IMR-90 (cell line): Measurements from ENCODE around the gene ST6GALNAC4. TPM values are rescaled to one million over a fixed set of nuclear protein-coding genes. Genes with fewer than 3 reads are reported as not detected.

ENCODE experiments used
- ATAC-seq: fragments of 200-7000 bp; cut with Tn5 transposase; 2 replicates; pipeline ENCODE4 v1.9.1; 2020; ENCODE audit warnings: low read depth, mild to moderate bottlenecking, moderate library complexity
- BruUV-seq: library from RNA; stranded (reverse); fragments of 400-500 nt; replicated peaks from 2 replicates; lab custom pipeline; 2021; lab: Mats Ljungman, UMichigan
- CTCF ChIA-PET: fragments of 300-600 bp; formaldehyde crosslinking; extraction: SDS; loops from one replicate; lab custom pipeline; 2021; ENCODE audit warnings: antibody characterized with exemption; lab: Yijun Ruan, JAX
- POLR2A ChIA-PET: fragments of 300-600 bp; sonication (Branson Sonifier 250); formaldehyde crosslinking; loops from one replicate; lab custom pipeline; 2022; ENCODE audit warnings: antibody characterized with exemption; ENCODE audit not compliant: unreplicated experiment; lab: Charles Lee
- DNase-seq: peaks from one replicate; pipeline ENCODE4 v3.0.0; 2013
- H2AFZ ChIP-seq: replicated peaks from 2 replicates; pipeline ENCODE3; 2013; ENCODE audit warnings: low read length, mild to moderate bottlenecking; ENCODE audit not compliant: poor library complexity
- H2AK5ac ChIP-seq: 2 replicates; pipeline ENCODE4 v1.6.1; 2013; ENCODE audit warnings: low read depth, low read length, inconsistent platforms
- H2AK9ac ChIP-seq: replicated peaks from 2 replicates; pipeline ENCODE3; 2013; ENCODE audit warnings: mild to moderate bottlenecking, low read depth, low read length, moderate library complexity; ENCODE audit not compliant: poor library complexity
- H2BK120ac ChIP-seq: 2 replicates; pipeline ENCODE4 v1.6.1; 2013; ENCODE audit warnings: low read depth, low read length, inconsistent platforms
- H2BK15ac ChIP-seq: 3 replicates; pipeline ENCODE4 v1.6.1; 2013; ENCODE audit warnings: low read depth, low read length, inconsistent platforms
- H2BK20ac ChIP-seq: 2 replicates; pipeline ENCODE4 v1.6.1; 2013; ENCODE audit warnings: low read depth, mild to moderate bottlenecking, inconsistent platforms, low read length, moderate library complexity
- H2BK5ac ChIP-seq: 2 replicates; pipeline ENCODE4 v1.6.1; 2013; ENCODE audit warnings: mild to moderate bottlenecking, low read depth, low read length, inconsistent platforms; ENCODE audit not compliant: poor library complexity, severe bottlenecking
- H3K14ac ChIP-seq: replicated peaks from 2 replicates; pipeline ENCODE4 v1.6.1; 2013; ENCODE audit warnings: low read depth, low read length, inconsistent platforms
- H3K18ac ChIP-seq: 2 replicates; pipeline ENCODE4 v1.6.1; 2013; ENCODE audit warnings: low read depth, low read length, control low read depth
- H3K23ac ChIP-seq: 2 replicates; pipeline ENCODE4 v1.6.1; 2013; ENCODE audit warnings: low read depth, low read length, inconsistent platforms
- H3K27ac ChIP-seq: 2 replicates; pipeline ENCODE4 v1.5.1; 2013; ENCODE audit warnings: mild to moderate bottlenecking, control low read depth, low read length; ENCODE audit not compliant: insufficient read depth
- H3K27me3 ChIP-seq: 2 replicates; pipeline ENCODE4 v1.6.1; 2013; ENCODE audit warnings: low read length; ENCODE audit not compliant: control insufficient read depth, insufficient read depth
- H3K36me3 ChIP-seq: 2 replicates; pipeline ENCODE4 v1.6.1; 2013; ENCODE audit warnings: low read length, mixed read lengths; ENCODE audit not compliant: control insufficient read depth, insufficient read depth
- H3K4ac ChIP-seq: 2 replicates; pipeline ENCODE4 v1.6.1; 2013; ENCODE audit warnings: low read depth, low read length, inconsistent platforms
- H3K4me1 ChIP-seq: 2 replicates; pipeline ENCODE4 v1.6.1; 2013; ENCODE audit warnings: low read length, mixed read lengths; ENCODE audit not compliant: control insufficient read depth, insufficient read depth
- H3K4me2 ChIP-seq: 2 replicates; pipeline ENCODE4 v1.6.1; 2013; ENCODE audit warnings: low read depth, mild to moderate bottlenecking, control low read depth, low read length, moderate library complexity
- H3K4me3 ChIP-seq: 2 replicates; pipeline ENCODE4 v1.5.1; 2013; ENCODE audit warnings: low read depth, mild to moderate bottlenecking, control low read depth, low read length, moderate library complexity; ENCODE audit not compliant: insufficient read depth
- H3K56ac ChIP-seq: 2 replicates; pipeline ENCODE4 v1.6.1; 2013; ENCODE audit warnings: low read length, inconsistent platforms; ENCODE audit not compliant: insufficient read depth; ENCODE audit errors: extremely low read depth
- H3K79me1 ChIP-seq, 2 experiments: 2 replicates each; pipeline ENCODE4 v1.6.1; 2013; ENCODE audit warnings: low read length in 2 of 2, inconsistent platforms in 1 of 2, low read depth in 1 of 2
- H3K9ac ChIP-seq: 2 replicates; pipeline ENCODE4 v1.6.1; 2013; ENCODE audit warnings: low read depth, low read length, control low read depth
- H3K9me1 ChIP-seq: 2 replicates; pipeline ENCODE4 v1.6.1; 2013; ENCODE audit warnings: low read length, inconsistent platforms; ENCODE audit not compliant: insufficient read depth
- H3K9me3 ChIP-seq: 2 replicates; pipeline ENCODE4 v1.6.1; 2013; ENCODE audit warnings: low read length; ENCODE audit not compliant: control insufficient read depth, insufficient read depth
- H4K20me1 ChIP-seq: 2 replicates; pipeline ENCODE4 v1.6.1; 2013; ENCODE audit warnings: low read length, inconsistent platforms; ENCODE audit not compliant: insufficient read depth
- H4K5ac ChIP-seq: 2 replicates; pipeline ENCODE4 v1.6.1; 2013; ENCODE audit warnings: mild to moderate bottlenecking, low read depth, low read length, control low read depth
- H4K8ac ChIP-seq, 2 experiments: 2 replicates each; pipeline ENCODE4 v1.6.1; 2013; ENCODE audit warnings: low read depth in 2 of 2, low read length in 2 of 2, control low read depth in 1 of 2, inconsistent platforms in 1 of 2
- H4K91ac ChIP-seq: 2 replicates; pipeline ENCODE4 v1.6.1; 2013; ENCODE audit warnings: low read depth, low read length, inconsistent platforms; ENCODE audit not compliant: insufficient read depth
- MAZ ChIP-seq: IDR thresholded peaks from 2 replicates; pipeline ENCODE4 v1.6.1; 2012; ENCODE audit warnings: low read depth, mild to moderate bottlenecking, low read length, improper control_type of control experiment, moderate library complexity, borderline replicate concordance
- MXI1 ChIP-seq: IDR thresholded peaks from 2 replicates; pipeline ENCODE4 v1.6.1; 2012; ENCODE audit warnings: low read depth, mild to moderate bottlenecking, low read length, moderate library complexity, borderline replicate concordance
- SMC3 ChIP-seq: fragments of 150-350 bp; IDR thresholded peaks from 2 replicates; pipeline ENCODE4 v1.6.1; 2016; ENCODE audit warnings: low read depth, mild to moderate bottlenecking, antibody characterized with exemption, low read length, moderate library complexity
- WGBS, 2 experiments: methylation state at CpG; one replicate each; pipeline versions ENCODE4 v1.1.5 to v1.1.7; 2013; ENCODE audit warnings: missing lambda C conversion rate in 2 of 2; ENCODE audit not compliant: insufficient read length in 1 of 2; ENCODE audit errors: extremely low coverage in 2 of 2; 5-methylcytosine and 5-hydroxymethylcytosine counted together
- dilution Hi-C: fragments of 300-500 bp; cut with HindIII; formaldehyde crosslinking; loops from one replicate; pipeline ENCODE4 v1.14.3; 2018; ENCODE audit warnings: low sequenced_read_pairs; ENCODE audit not compliant: unreplicated experiment
- in situ Hi-C: fragments of 300-500 bp; cut with MboI; formaldehyde crosslinking; loops from 3 replicates; pipeline ENCODE4 v1.14.3; 2019; ENCODE audit warnings: low sequenced_read_pairs, inconsistent platforms, mixed read lengths
- intact Hi-C: fragments of 100-400 bp; cut with micrococcal nuclease; formaldehyde crosslinking; loops from 2 replicates; pipeline ENCODE4 v1.10.0; 2022
- polyA plus RNA-seq, 3 experiments: library from polyadenylated mRNA; depleted of rRNA; stranded (reverse); fragments of >200 nt; gene quantifications; 2 replicates each; pipeline ENCODE4 v1.2.3, GENCODE V29; 2012; ENCODE audit warnings: low replicate concordance in 1 of 3
- total RNA-seq: library from RNA; depleted of rRNA; stranded (reverse); fragments of >200 nt; gene quantifications from 2 replicates; pipeline ENCODE4 v1.2.3, GENCODE V29; 2012
- TF ChIP-seq, protein P1 (sequence below): conservative IDR thresholded peaks from 2 replicates; pipeline ENCODE4 v1.5.1; 2012; ENCODE audit warnings: mild to moderate bottlenecking, low read depth, low read length, improper control_type of control experiment

The ST6GALNAC4 gene
- total and polyA plus RNA-seq, 2 of the 4 experiments (the other 2 are of a cell fraction): 12.5 to 32.9 TPM

DNA sequence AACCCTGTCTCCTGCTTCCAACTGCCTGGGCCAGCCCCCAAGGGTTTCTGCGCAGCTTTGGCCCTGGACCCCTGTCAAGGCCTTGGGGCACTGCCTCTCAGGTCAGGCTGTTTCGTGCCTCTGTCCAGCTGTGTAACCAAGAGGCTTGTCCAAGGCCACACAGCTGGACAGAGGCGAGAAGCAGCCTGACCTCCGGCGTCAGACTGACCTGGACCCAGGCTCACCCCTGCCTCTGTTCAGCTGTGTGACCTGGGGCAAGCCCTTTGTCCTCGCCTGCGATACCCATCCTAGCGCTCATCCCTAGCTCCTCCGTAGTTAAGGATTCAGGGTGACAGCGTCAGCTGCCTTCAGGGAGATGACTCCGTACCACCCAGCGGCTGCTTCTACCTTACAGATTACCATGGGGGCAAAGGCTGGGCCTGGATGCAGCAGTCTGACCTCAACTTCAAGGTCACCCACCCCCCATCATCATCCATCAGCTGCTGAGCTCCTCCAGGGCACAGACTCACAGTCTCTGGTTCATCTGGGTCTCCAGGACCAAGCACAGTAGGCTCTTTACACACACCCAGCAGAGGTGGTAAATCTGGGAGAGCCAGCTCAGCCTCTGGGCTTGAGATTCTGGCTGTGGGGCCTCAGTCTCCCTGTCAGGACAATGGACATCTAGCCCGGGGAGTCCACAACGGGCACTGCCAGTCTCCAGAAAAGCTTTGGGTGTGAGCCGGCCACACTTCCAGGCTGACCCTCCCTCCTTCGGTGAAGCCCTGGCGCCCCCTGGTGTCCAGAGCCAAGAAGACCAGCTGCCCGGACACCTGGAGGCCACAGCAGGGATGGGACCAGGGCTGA, 47.3 kb downstream of the ST6GALNAC4 start (continued):
- TF ChIP-seq MXI1 (no peak), SMC3 (peak; percentile 97)

DNA sequence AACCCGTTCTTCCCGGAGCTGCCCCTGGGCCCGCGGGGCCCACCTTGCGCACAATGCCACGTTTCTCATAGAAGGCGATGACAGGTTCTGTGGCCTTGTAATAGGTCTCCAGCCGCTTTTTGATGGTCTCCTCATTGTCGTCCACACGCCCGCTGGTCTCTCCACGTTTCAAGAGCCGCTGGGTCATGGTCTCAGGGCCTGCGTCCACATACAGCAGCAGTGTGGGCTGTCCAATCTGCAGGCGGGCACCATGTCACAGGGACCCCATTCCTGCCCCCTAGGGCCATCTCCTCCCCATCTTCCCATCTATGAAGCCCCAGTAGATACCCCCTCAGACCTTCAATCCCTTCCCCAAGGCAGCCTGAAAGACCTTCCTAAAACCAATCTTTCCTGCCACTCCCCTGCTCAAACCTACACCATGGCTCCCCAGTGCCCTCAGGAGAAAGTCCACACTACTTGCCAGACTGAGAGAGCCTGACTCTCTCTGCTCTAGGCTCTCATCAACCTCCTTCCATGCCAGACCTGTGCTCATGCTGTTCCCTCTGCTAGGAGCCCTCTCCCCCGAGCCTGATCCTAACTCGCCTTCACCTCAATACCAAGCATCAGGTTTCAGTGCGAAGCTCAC, 48.5 kb downstream of the ST6GALNAC4 start:
- no peak overlapping the region for H3K14ac ChIP-seq
- POLR2A ChIA-PET: no interaction called here
- H3K9me3 ChIP-seq: no peaks in the 10 kb centered on the region
- H2BK5ac ChIP-seq: no peak overlapping the region
- no peak overlapping the region for H3K4ac ChIP-seq
- peaks cover 3% of the 10 kb centered on the region; the same call in 1 of the 2 replicates for H3K9me1 ChIP-seq
- H4K20me1 ChIP-seq: 0 out of 2 replicates have a peak, but pooled peaks cover 3% of the 10 kb centered on the region
- H2AK9ac ChIP-seq: peak overlapping the region; percentile 50
- dilution Hi-C loops: no loop called here
- H3K18ac ChIP-seq: no peak overlapping the region
- WGBS, 2 experiments: 97% methylated on average over 10 of the region's 18 CpGs; no CpG with 5 or more reads in 1 of the 2 experiments
- no peaks in the 10 kb centered on the region for H3K79me1 ChIP-seq
- TF ChIP-seq MAZ: no peak
- TF ChIP-seq, protein P1, sequence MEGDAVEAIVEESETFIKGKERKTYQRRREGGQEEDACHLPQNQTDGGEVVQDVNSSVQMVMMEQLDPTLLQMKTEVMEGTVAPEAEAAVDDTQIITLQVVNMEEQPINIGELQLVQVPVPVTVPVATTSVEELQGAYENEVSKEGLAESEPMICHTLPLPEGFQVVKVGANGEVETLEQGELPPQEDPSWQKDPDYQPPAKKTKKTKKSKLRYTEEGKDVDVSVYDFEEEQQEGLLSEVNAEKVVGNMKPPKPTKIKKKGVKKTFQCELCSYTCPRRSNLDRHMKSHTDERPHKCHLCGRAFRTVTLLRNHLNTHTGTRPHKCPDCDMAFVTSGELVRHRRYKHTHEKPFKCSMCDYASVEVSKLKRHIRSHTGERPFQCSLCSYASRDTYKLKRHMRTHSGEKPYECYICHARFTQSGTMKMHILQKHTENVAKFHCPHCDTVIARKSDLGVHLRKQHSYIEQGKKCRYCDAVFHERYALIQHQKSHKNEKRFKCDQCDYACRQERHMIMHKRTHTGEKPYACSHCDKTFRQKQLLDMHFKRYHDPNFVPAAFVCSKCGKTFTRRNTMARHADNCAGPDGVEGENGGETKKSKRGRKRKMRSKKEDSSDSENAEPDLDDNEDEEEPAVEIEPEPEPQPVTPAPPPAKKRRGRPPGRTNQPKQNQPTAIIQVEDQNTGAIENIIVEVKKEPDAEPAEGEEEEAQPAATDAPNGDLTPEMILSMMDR: no peak
- no peak for TF ChIP-seq MXI1
- in situ Hi-C loops: no loop called here
- H4K91ac ChIP-seq: no peak overlapping the region
- H3K9ac ChIP-seq: no peak overlapping the region
- H2AFZ ChIP-seq: no peak overlapping the region
- BruUV-seq: no TSS peak
- no peak overlapping the region for H2BK20ac ChIP-seq
- DNase-seq (no peak), ATAC-seq (no peak)
- H4K5ac ChIP-seq: no peak overlapping the region
- H4K8ac ChIP-seq: no peak overlapping the region
- no peak overlapping the region for H3K4me2 ChIP-seq
- CTCF ChIA-PET: no interaction called here
- H2BK15ac ChIP-seq: no peak overlapping the region
- intact Hi-C loops: no loop called here
- no peak overlapping the region for H3K4me3 ChIP-seq
- no peaks in the 10 kb centered on the region for H3K4me1 ChIP-seq
- no peak overlapping the region for H2AK5ac ChIP-seq
- no peak overlapping the region for H2BK120ac ChIP-seq
- H3K23ac ChIP-seq: no peak overlapping the region
- no peak overlapping the region for H3K56ac ChIP-seq
- peaks cover 33% of the 10 kb centered on the region for H3K36me3 ChIP-seq
- no peak overlapping the region for H3K27ac ChIP-seq
- H3K27me3 ChIP-seq: no peaks in the 10 kb centered on the region
